ENCODE data around the gene ELK3.

The ELK3 gene

GRCh38 chr12:96187956-96188355, 6.2 kb upstream of the ELK3 start:
- no peak for DNase-seq (ENCODE audit: extremely low read depth, low read depth)
- TF ChIP-seq CTCF (IDR thresholded peaks at IDR 0.05; ENCODE audit: low read depth, low read length), result no peak

GRCh38 chr12:96189781-96190180, 4.4 kb upstream of the ELK3 start:
- no peak for TF ChIP-seq CTCF (IDR thresholded peaks at IDR 0.05; ENCODE audit: low read depth, low read length)
- no peak for DNase-seq (ENCODE audit: extremely low read depth, low read depth)

GRCh38 chr12:96190413-96191108, 3.6 kb upstream of the ELK3 start:
- no peak for DNase-seq (ENCODE audit: extremely low read depth, low read depth)
- no peak for TF ChIP-seq CTCF (IDR thresholded peaks at IDR 0.05; ENCODE audit: low read depth, low read length)

GRCh38 chr12:96192926-96193573, 1.1 kb upstream of the ELK3 start:
- no peak for DNase-seq (ENCODE audit: extremely low read depth, low read depth)
- TF ChIP-seq CTCF (IDR thresholded peaks at IDR 0.05; ENCODE audit: low read depth, low read length), result no peak

- no peak for DNase-seq (ENCODE audit: extremely low read depth, low read depth)
- no peak for TF ChIP-seq CTCF (IDR thresholded peaks at IDR 0.05; ENCODE audit: low read depth, low read length)
Observed at GRCh38 chr12:96194576-96194889, 358 bp downstream of the ELK3 start.

- TF ChIP-seq CTCF (IDR thresholded peaks at IDR 0.05; ENCODE audit: low read depth, low read length), result no peak
- DNase-seq (ENCODE audit: extremely low read depth, low read depth), result no peak
Observed at GRCh38 chr12:96194971-96195844, 1.0 kb downstream of the ELK3 start.

Data from AG09319 (cell line).